Pons (tissue), 1 donor: ENCODE data around the gene TSLP.

Source experiments
- DNase-seq: peaks from one replicate; pipeline ENCODE4 v3.0.0-alpha.2; 2016; ENCODE audit warnings: low spot score

TSLP gene

DNA sequence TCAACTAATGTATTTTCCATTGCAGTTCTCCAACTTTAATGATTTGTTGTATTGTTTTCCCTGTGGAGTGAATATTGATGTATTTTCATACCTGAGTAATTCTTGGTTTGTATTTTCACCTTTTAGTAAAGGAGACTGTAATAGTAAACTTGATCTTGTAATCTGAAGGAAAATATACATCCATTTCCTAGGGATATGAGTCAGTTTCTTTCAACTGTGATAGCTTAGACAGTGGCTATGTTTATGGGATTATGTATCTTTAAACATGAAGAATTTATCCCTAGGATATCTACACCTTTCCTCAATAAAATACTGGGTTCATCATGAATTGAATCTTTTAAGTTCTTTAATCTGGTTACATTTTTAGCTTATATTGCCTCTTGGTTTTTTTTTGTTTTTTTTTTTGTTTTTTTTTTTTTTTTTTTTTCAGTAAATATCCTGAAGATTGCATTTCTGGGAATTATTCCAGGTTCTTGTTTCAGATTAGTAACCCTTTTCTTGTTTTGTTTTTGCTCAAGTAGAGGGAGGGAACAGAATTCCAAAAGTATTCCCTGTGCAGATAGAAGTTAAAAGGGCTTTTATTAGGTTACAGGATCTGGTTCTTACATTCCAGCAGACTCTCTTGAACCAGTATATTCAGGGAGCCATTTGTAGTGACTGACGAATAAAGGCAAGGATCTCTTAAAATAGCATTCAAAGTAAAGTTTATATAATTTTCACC, 27.7 kb downstream of the TSLP start:
- DNase-seq = no peak

DNA sequence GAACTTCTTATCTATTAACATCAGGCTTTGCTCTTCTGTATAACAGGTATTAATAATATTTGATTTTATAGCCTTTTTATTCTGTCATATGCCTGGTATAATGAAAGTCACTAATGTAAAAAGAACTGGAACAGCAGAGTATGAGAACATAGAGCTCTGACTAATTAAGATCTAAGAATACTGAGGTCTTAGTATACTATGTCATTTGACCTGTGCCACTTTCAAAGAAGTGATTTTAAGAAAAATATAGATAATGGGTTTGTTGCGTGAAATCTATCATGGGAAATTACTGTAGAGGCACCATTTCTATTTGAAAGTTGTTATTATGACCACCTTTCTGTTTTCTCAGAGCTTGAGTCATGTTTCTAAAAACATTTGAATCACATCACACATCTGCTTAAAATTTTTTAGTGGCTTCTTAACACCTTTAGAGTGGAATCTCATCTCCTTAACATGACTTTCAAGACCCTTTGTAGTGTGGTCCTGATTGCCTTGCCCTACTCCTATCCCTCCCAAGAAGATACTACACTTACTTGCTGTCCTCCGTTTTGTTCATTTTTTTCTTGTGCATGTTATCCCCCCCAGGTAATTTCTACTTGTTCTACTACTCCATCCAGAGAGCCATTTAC, 34.9 kb downstream of the TSLP start:
- DNase-seq = no peak

DNA sequence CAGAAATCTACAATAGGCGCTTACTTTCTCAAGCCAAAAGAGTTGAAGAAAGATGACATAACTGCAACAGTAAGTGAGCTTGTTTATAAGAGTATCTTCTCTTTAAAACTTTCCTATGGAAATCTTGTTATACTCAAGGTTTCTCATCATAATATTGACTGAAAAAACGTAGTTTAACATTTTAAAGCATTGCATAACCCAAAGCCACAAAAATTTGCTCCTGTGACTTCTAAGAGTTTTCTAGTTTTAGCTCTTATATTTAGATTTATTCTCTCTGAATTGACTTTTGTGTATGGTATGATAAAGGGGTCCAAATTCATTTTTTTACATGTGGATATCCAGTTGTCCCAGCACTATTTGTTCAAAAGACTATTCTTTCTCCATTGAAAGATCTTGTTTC, 35.9 kb downstream of the TSLP start:
- no peak for DNase-seq

DNA sequence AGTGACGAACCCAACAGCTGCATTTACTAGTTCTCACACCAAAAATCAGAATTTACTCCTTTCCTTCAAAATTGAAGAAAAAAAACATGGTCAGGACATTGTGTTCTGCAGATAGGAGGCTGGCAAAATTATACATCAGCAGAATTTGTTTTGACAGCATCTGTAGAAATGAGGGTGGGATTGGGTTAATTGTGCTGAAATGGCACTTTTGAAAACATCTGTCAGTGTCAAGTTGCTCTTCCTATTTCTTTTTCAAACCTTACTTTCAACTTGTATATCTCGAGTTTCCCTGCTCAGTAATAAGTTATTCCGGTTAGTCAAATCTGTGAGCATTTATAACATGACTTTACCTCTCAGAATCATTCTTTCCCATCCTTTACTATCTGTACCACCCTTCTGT, 40.4 kb downstream of the TSLP start:
- DNase-seq = no peak

DNA sequence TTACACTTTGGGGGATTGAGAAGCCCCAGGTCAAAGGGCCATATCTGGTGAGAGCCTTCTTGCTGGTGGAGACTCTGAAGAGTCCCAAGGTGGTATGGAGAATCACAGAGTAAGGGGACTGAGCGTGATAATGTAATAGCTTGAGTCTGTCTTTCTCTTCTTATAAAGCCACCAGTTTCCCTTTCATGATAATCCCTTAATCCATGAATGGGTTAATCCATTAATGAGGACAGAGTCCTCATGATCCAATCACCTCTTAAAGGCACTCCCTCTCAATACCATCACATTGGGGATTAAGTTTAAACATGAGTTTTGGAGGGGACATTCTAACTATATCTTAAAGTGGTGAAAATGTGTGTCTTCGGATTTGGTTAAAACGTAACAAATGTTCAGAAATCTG, 42.2 kb downstream of the TSLP start:
- no peak for DNase-seq

DNA sequence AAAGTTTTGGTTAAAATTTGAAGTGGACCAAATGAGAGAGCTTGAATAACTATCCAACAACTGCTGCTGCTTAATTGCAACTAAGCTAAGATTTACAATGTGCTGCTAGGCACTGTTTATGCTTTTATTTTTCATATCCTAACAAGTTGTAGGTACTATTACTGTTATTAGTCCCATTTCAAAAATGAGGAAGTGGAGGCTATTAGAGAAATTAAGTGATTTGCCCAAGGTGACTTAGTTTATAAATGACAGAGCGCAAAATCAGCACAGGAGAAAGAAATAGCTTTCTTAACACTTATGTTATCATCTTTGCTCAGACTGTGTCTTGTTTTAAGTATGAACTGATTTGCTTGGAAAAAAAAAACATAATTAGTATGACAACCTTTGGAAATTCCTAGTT, 43.7 kb downstream of the TSLP start:
- DNase-seq = no peak

DNA sequence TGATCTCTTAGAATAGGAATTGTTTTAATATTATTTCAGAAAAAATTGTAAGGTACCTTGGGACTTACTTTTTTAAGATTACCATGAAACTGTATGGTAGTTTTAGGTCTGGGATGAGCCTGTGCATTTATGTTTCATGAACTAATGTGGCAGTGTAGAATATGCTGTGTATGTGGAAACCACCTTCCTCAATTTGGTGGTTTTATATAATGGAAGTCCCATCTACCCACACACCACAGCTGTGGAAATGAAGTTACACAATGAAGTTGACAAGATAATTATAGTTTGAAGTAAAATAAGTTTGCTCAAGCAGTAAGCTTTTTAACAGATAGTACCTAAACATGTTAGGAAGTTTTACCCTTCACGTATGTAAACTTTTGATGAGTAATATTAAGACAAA, 45.0 kb downstream of the TSLP start:
- peak; percentile 20 for DNase-seq

DNA sequence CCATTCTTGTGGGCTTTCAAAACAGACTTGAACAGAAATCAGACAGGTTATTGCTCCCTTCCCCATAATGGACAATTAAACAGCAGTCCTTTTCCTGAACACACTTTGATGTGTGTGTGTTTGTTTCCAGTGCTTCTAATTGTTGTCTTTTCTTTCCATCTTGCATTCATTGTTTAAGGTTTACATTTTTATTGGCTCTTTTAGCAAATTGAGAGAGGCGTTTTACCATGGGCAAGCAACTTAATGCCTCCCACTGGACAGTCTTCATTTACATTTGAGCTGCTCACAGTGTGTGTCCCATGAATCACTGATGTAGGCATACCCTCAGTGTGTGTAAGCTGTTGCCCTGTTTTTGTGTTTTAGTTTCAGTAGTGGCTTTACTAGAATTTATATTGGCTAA, 45.6 kb downstream of the TSLP start:
- DNase-seq = no peak

DNA sequence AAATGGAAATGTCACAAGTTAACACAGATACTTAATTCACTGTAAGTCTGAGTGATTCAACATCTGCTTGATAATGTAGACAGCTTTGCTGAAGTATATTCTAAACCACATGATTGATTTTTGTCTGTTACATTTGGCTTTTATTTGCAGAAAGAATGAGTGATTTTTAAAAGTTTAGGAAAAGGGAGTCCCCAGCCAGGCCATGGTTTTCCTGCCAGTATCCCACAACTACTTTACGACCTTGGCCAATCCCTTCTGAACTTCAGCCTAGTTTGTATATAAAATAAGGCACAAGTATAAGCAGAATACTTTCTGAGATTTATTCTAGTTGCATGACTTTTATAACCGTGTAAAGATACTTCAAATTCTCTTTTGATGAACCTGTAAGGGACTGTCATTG, 47.7 kb downstream of the TSLP start:
- no peak for DNase-seq

DNA sequence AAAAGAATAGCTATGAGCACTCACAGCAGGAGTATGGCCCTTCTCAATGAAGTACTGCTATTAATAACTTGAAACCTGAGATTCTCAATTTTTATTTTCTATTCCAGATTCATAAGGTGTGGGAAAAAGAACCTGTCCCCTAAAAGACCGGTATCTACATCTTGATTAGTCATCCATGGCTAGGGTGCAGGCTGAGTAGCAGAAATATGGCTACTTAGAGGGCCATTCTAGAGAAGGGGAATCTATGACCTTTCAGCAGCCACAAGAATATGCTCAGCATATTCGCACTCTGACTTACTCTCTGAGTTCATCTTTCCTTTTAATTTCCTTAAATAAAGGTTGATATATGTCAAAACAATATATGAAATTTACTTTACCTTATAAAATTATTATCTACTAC, 48.3 kb downstream of the TSLP start:
- no peak for DNase-seq

DNA sequence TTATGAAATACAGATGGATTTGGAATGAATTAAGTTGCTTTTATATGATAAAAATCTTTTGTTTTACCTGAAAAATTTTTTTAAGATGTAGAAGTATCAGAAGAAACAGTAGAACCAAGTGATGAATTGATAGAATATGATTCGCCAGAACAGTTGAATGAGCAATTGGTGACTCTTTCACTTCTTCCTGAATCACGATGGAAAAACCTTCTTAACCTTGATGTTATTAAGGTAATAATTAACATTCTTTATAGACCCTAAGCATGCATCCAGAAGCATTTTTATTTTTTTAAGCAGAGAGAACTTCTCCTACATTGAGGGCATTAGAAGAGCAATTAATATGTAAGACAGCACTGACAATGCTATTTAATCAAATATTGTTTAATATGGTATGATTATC, 49.4 kb downstream of the TSLP start:
- no peak for DNase-seq

DNA sequence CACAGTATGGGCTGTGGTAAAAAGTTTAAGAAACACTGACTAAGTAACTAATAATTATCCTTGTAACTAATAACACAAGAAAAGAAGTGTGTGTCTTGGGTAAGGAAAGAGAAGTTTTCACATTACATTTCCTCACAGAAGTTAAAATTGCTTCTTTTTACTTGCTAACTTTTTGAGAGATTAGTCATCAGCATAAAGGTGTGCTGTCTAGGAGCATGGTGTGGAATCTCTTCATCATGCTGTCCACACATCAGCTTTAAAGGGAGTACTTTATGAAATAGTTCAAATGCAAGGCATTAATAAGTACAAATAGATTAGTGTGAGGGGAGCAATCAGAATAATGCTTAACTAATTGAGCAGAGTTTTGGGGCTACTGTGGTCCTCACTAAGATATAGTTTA, 50.4 kb downstream of the TSLP start:
- DNase-seq = no peak

DNA sequence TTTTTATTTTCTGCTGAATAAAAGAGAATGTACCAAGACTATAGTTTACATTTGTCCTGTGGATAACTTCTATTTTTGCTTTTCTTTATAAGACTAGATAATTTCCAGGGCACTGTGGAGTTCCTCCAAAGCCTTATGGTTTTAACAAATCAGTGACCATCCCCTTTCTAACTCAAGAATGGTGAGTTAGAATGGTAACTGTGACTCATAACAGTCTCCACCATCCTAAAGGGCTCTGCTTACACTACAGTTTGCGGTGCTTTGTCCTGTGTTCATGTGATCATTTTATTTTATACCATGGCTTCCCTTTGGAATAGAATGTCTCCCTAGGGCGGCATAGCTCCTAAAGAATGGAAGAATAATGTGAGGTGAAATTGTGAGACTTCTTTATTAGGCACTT, 50.9 kb downstream of the TSLP start:
- no peak for DNase-seq

DNA sequence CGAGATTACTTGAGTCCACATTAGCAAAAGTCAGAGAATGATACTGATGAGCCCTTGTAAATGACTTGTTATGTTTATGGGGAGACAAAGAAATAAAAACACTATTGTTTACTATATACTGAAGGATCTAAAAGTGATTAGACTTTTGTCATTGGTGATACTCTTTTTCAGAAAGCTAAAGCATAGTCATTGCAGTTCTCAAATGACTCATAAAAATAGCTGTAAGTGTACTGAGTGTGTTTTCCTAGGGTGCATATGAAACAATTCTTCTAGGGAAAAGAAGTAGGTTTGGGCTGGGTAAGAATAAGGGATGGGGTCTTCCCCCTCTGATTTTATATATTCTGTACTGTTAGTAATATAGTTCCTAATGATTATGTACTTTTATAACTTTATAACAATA, 53.3 kb downstream of the TSLP start:
- no peak for DNase-seq

DNA sequence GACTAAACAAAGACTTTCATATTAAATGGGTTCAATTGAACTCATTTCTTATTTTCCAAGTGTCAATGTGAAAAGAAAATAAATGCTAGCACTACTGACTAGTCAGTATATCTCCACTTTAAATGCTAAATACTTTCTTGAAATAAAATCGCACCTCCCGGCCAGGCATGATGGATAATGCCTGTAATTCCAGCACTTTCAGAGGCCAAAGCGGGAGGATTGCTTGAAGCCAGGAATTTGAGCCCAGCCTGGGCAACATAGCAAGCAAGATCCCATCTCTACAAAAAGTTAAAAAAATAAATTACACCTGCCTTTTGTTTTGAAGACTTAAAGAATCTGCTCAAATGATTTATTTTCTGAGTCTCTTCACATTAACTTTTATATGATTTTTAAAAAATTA, 55.4 kb downstream of the TSLP start:
- no peak for DNase-seq
